ENCODE data around the gene PRKG1.

GRCh38 chr10:51892965-51893658 lies 818.8 kb downstream of the PRKG1 start:
- TF ChIP-seq ATF2 (IDR thresholded peaks at IDR 0.05; ENCODE audit: low read length) (no peak), USF2 (IDR thresholded peaks at IDR 0.05; ENCODE audit: low read length) (no peak), CTCF (IDR thresholded peaks at IDR 0.05; ENCODE audit: control extremely low read depth in 1 of 3, insufficient read depth in 1 of 3, low read depth in 1 of 3, low read length in 3 of 3) (peak; percentile 41 to 58 (median 58)), POLR2A (IDR thresholded peaks at IDR 0.05; ENCODE audit: control extremely low read depth in 1 of 2, low read depth in 2 of 2, low read length in 2 of 2) (no peak), RAD21 (IDR thresholded peaks at IDR 0.05 in 1 of 2, conservative IDR thresholded peaks at IDR 0.05 in 1 of 2; ENCODE audit: low read depth in 2 of 2, low read length in 2 of 2) (peak; percentile 43 to 60), MAFK (IDR thresholded peaks at IDR 0.05; ENCODE audit: low read depth, low read length) (no peak), CBX5 (IDR thresholded peaks at IDR 0.05; ENCODE audit: low read depth, low read length) (no peak), NANOG (IDR thresholded peaks at IDR 0.05; ENCODE audit: insufficient read depth, low read depth, low read length, poor library complexity, severe bottlenecking) (no peak), HDAC6 (IDR thresholded peaks at IDR 0.05; ENCODE audit: low read depth, low read length) (no peak)

All from H1 (cell line).